Right lobe of liver (tissue), 6 donors: ENCODE data around the gene CDC42BPA. TPM values are rescaled to one million over a fixed set of nuclear protein-coding genes. Genes with fewer than 3 reads are reported as not detected.
A peak's percentile ranks its signal among the peaks of the same experiment; 100 is the strongest.

Experiments
- ATAC-seq, 4 donors: fragments of 200-7000 bp; cut with Tn5 transposase; one replicate each; pipeline ENCODE4 v1.9.1; 2020; ENCODE audit warnings: mild to moderate bottlenecking in 4 of 4, moderate library complexity in 4 of 4
- DNase-seq, 3 donors: peaks; one replicate each; pipeline ENCODE4 v3.0.0-alpha.2; 2020
- H3K27ac ChIP-seq, 3 donors: fragments of 200-600 bp; one replicate each; pipeline ENCODE4 v1.8.0; 2022
- H3K27me3 ChIP-seq, 2 donors: fragments of 200-600 bp; one replicate each; pipeline ENCODE4 v1.8.0; 2022
- H3K36me3 ChIP-seq, 4 donors: fragments of 200-600 bp; sonication (generic) in 1 of 4; one replicate each; pipeline versions ENCODE4 v1.5.1 to v1.8.0; 2017 to 2022; ENCODE audit warnings: control low read depth in 1 of 4
- H3K4me1 ChIP-seq, 4 donors: fragments of 200-600 bp; sonication (generic) in 1 of 4; one replicate each; pipeline versions ENCODE4 v1.5.1 to v1.8.0; 2017 to 2022; ENCODE audit warnings: control low read depth in 1 of 4
- H3K4me3 ChIP-seq, 3 donors: fragments of 200-600 bp; one replicate each; pipeline ENCODE4 v1.8.0; 2022
- H3K9me3 ChIP-seq, 4 donors: fragments of 200-600 bp; sonication (generic) in 1 of 4; one replicate each; pipeline versions ENCODE4 v1.5.1 to v1.8.0; 2017 to 2022; ENCODE audit warnings: control low read depth in 1 of 4
- CTCF ChIP-seq, 4 donors: fragments of 200-600 bp in 3 of 4; fragments of 450-650 bp in 1 of 4; IDR thresholded peaks; one replicate each; pipeline versions ENCODE4 v1.5.1 to v1.8.0; 2016 to 2022; ENCODE audit warnings: antibody characterized with exemption in 4 of 4, mild to moderate bottlenecking in 2 of 4
- POLR2A ChIP-seq: fragments of 450-650 bp; IDR thresholded peaks from one replicate; pipeline ENCODE4 v1.6.1; 2017; ENCODE audit warnings: antibody characterized with exemption, mild to moderate bottlenecking
- WGBS: methylation state at CpG from one replicate; pipeline ENCODE4 v1.1.6; 2018; ENCODE audit warnings: low coverage, low lambda C conversion rate; ENCODE audit not compliant: insufficient coverage; ENCODE audit errors: missing lambda C conversion rate; 5-methylcytosine and 5-hydroxymethylcytosine counted together
- intact Hi-C, 2 donors: fragments of 100-400 bp; cut with DNase I; formaldehyde crosslinking; loops; one replicate each; pipeline versions ENCODE4 v1.11.2 to v1.14.1; 2022
- total RNA-seq, 6 experiments: library from RNA; depleted of rRNA in 2 of 6; stranded (reverse); fragments of >200 nt in 2 of 6; fragmentation: NEBNext Ultra II Directional in 3 of 6; extraction: Animal tissue kit (Norgen Biotek cat#: 25700) in 3 of 6; gene quantifications; one replicate each; pipeline versions ENCODE4 v1.1.0 to v1.2.4, GENCODE V29; 2016 to 2023
- donor health status: DM: no; HTN: yes; CAD: no.
- donor health status: DM: no; HTN: no; CAD: no.
- donor health status: DM: no; HTN: no; CAD: no.
- donor health status: DM: no; HTN: yes; CAD: no.
- donor health status: DM: no; HTN: yes; CAD: no.

CDC42BPA gene
- total RNA-seq, 6 experiments from 2014 or later, result 11.4 to 35.0 (median 22.2) TPM

- H3K27me3 ChIP-seq, result no peaks in the 10 kb centered on the region
- DNase-seq (no peak), ATAC-seq (no peak)
- H3K27ac ChIP-seq, result no peak overlapping the region
- WGBS, result 75% methylated on average over 5 of the region's 5 CpGs
- H3K36me3 ChIP-seq, result no peaks in the 10 kb centered on the region
- no peak overlapping the region for H3K4me3 ChIP-seq
- H3K4me1 ChIP-seq, result no peaks in the 10 kb centered on the region
- intact Hi-C loops, result no loop called here
- TF ChIP-seq POLR2A, result no peak
- no peak for TF ChIP-seq CTCF (IDR thresholded peaks at IDR 0.05)
- H3K9me3 ChIP-seq, result no peaks in the 10 kb centered on the region
Observed at GRCh38 chr1:227255086-227255732, 63.1 kb downstream of the CDC42BPA start.

GRCh38 chr1:227253065-227253464, 65.2 kb downstream of the CDC42BPA start:
- Histone ChIP-seq H3K27me3 (no peaks in the 10 kb centered on the region), H3K4me3 (no peak overlapping the region), H3K27ac (no peak overlapping the region), H3K4me1 (no peaks in the 10 kb centered on the region), H3K9me3 (no peaks in the 10 kb centered on the region), H3K36me3 (no peaks in the 10 kb centered on the region)
- DNase-seq, result no peak
- no peak for ATAC-seq
- 95% methylated on average over 13 of the region's 13 CpGs for WGBS
- TF ChIP-seq CTCF (IDR thresholded peaks at IDR 0.05) (no peak), POLR2A (no peak)
- intact Hi-C loops, result no loop called here

- Histone ChIP-seq H3K27ac (peak overlapping the region in 1 of 3 donors; percentile 5), H3K36me3 (no peaks in the 10 kb centered on the region), H3K4me3 (no peak overlapping the region), H3K4me1 (peaks cover 0 to 20% (median 10%) of the 10 kb centered on the region in 4 donors), H3K27me3 (no peaks in the 10 kb centered on the region), H3K9me3 (no peaks in the 10 kb centered on the region)
- TF ChIP-seq CTCF (IDR thresholded peaks at IDR 0.05) (no peak), POLR2A (no peak)
- DNase-seq, result no peak
- ATAC-seq, result peak in 1 of 4 donors; percentile 3
- intact Hi-C loops, result loop anchor here in 1 of 2 donors (10.0 kb wide), 1 partner anchor 69 kb away; the partner anchor contains the start of gene CDC42BPA
- 91% methylated on average over 3 of the region's 6 CpGs for WGBS
Observed at GRCh38 chr1:227245613-227246320, 72.5 kb downstream of the CDC42BPA start.

GRCh38 chr1:227244339-227245118, 73.8 kb downstream of the CDC42BPA start:
- Histone ChIP-seq H3K4me1 (peaks cover 0 to 23% (median 10%) of the 10 kb centered on the region in 4 donors), H3K27me3 (no peaks in the 10 kb centered on the region), H3K27ac (peak overlapping the region in 2 of 3 donors; percentile 70 to 71), H3K9me3 (no peaks in the 10 kb centered on the region), H3K4me3 (peak overlapping the region in 1 of 3 donors; percentile 41), H3K36me3 (no peaks in the 10 kb centered on the region)
- ATAC-seq, result peak; percentile 2 to 9 (median 6)
- no peak for TF ChIP-seq CTCF (IDR thresholded peaks at IDR 0.05)
- TF ChIP-seq POLR2A, result no peak
- intact Hi-C loops, result loop anchor here in 1 of 2 donors (10.0 kb wide), 1 partner anchor 70 kb away; the partner anchor contains the start of gene CDC42BPA
- WGBS, result 100% methylated on average over 1 of the region's 2 CpGs
- no peak for DNase-seq
